SK-N-SH (cell line): ENCODE measurements around the gene CAMK2B. TPM values are rescaled to one million over a fixed set of nuclear protein-coding genes. Genes with fewer than 3 reads are reported as not detected.

Experiments used
- CTCF ChIA-PET: fragments of 300-600, 350-600 bp; formaldehyde crosslinking; extraction: SDS; loops from one replicate; lab custom pipeline; 2021; lab: Yijun Ruan, JAX
- POLR2A ChIA-PET: fragments of 350-600 bp; sonication (Branson Sonifier 250); formaldehyde crosslinking; extraction: SDS; loops from one replicate; lab custom pipeline; 2020; ENCODE audit warnings: antibody characterized with exemption, inconsistent platforms; lab: Yijun Ruan, JAX
- DNase-seq: peaks from one replicate; pipeline ENCODE4 v3.0.0; 2012
- H2AFZ ChIP-seq: fragments of 200-600 bp; sonication (generic); 2 replicates; pipeline ENCODE4 v1.8.1; 2016; ENCODE audit warnings: antibody characterized with exemption, mild to moderate bottlenecking, low read depth
- H3F3A ChIP-seq: fragments of 200-600 bp; sonication (generic); replicated peaks from 2 replicates; pipeline ENCODE3; 2016; ENCODE audit warnings: antibody characterized with exemption, mild to moderate bottlenecking; ENCODE audit not compliant: insufficient read depth
- H3K27ac ChIP-seq, 2 experiments: fragments of 200-500 bp in 1 of 2; fragments of 200-600 bp in 1 of 2; sonication (Bioruptor generic) in 1 of 2; sonication (generic), shearing (Covaris generic) in 1 of 2; 2 replicates each; pipeline versions ENCODE4 v1.5.1 to v1.6.1; 2014 to 2016; ENCODE audit warnings: low read depth in 2 of 2, inconsistent platforms in 1 of 2, low read length in 1 of 2, mild to moderate bottlenecking in 1 of 2, mixed read lengths in 1 of 2
- H3K27me3 ChIP-seq: fragments of 200-600 bp; sonication (generic), shearing (Covaris generic); 2 replicates; pipeline ENCODE4 v1.6.1; 2016; ENCODE audit warnings: mixed run types; ENCODE audit not compliant: insufficient read depth
- H3K36me3 ChIP-seq, 2 experiments: fragments of 200-500 bp in 1 of 2; fragments of 200-600 bp in 1 of 2; sonication (Bioruptor generic) in 1 of 2; sonication (generic) in 1 of 2; replicated peaks in 1 of 2; 2 replicates each; pipeline versions ENCODE3 to v1.5.1; 2014 to 2016; ENCODE audit warnings: low read length in 1 of 2, mild to moderate bottlenecking in 1 of 2; ENCODE audit not compliant: insufficient read depth in 2 of 2, control insufficient read depth in 1 of 2
- H3K4me1 ChIP-seq, 2 experiments: fragments of 200-500 bp in 1 of 2; fragments of 200-600 bp in 1 of 2; sonication (Bioruptor generic) in 1 of 2; sonication (generic), shearing (Covaris generic) in 1 of 2; 2 replicates each; pipeline versions ENCODE4 v1.5.1 to v1.6.1; 2014 to 2016; ENCODE audit warnings: low read depth in 1 of 2, low read length in 1 of 2, mixed run types in 1 of 2; ENCODE audit not compliant: insufficient read depth in 2 of 2, control insufficient read depth in 1 of 2
- H3K4me2 ChIP-seq: fragments of 200-600 bp; sonication (generic), shearing (Covaris generic); 2 replicates; pipeline ENCODE4 v1.6.1; 2017; ENCODE audit warnings: mixed run types
- H3K4me3 ChIP-seq, 2 experiments: fragments of 200-500 bp in 1 of 2; fragments of 200-600 bp in 1 of 2; sonication (Bioruptor generic) in 1 of 2; sonication (generic), shearing (Covaris generic) in 1 of 2; 2 replicates each; pipeline versions ENCODE4 v1.5.1 to v1.8.1; 2014 to 2016; ENCODE audit warnings: low read depth in 2 of 2, inconsistent platforms in 1 of 2, low read length in 1 of 2, mild to moderate bottlenecking in 1 of 2, mixed read lengths in 1 of 2, moderate library complexity in 1 of 2
- H3K79me2 ChIP-seq: fragments of 200-600 bp; sonication (generic); 2 replicates; pipeline ENCODE4 v1.8.1; 2017; ENCODE audit warnings: mild to moderate bottlenecking; ENCODE audit not compliant: insufficient read depth
- H3K9ac ChIP-seq: fragments of 200-600 bp; sonication (generic); 2 replicates; pipeline ENCODE4 v1.6.1; 2017; ENCODE audit warnings: mixed run types
- H3K9me2 ChIP-seq: fragments of 200-600 bp; sonication (generic); 2 replicates; pipeline ENCODE4 v1.6.1; 2017; ENCODE audit warnings: mixed run types
- H3K9me3 ChIP-seq: fragments of 200-600 bp; sonication (generic); 2 replicates; pipeline ENCODE4 v1.6.1; 2017; ENCODE audit warnings: mixed run types, mild to moderate bottlenecking, moderate library complexity
- H4K20me1 ChIP-seq: fragments of 200-600 bp; sonication (generic); 2 replicates; pipeline ENCODE4 v1.6.1; 2017; ENCODE audit warnings: mild to moderate bottlenecking, mixed run types; ENCODE audit not compliant: insufficient read depth
- CHD2 ChIP-seq: fragments of 150-350 bp; IDR thresholded peaks from 2 replicates; pipeline ENCODE4 v1.6.1; 2018; ENCODE audit warnings: low read length; ENCODE audit not compliant: partially characterized antibody
- EZH2phosphoT487 ChIP-seq: fragments of 200-600 bp; sonication (generic); IDR thresholded peaks from 2 replicates; pipeline ENCODE4 v1.6.1; 2017; ENCODE audit warnings: low read depth, mixed run types, mild to moderate bottlenecking, antibody characterized with exemption, moderate library complexity, borderline replicate concordance
- FOSL2 ChIP-seq: IDR thresholded peaks from 2 replicates; pipeline ENCODE4 v1.4.0; 2012; ENCODE audit warnings: low read depth, mild to moderate bottlenecking, moderate library complexity, borderline replicate concordance
- FOXM1 ChIP-seq: IDR thresholded peaks from 2 replicates; pipeline ENCODE4 v1.4.0; 2012; ENCODE audit warnings: low read depth, mild to moderate bottlenecking
- GABPA ChIP-seq: IDR thresholded peaks from 2 replicates; pipeline ENCODE4 v1.4.0; 2012; ENCODE audit warnings: low read depth, mild to moderate bottlenecking
- JUND ChIP-seq: IDR thresholded peaks from 2 replicates; pipeline ENCODE4 v1.4.0; 2012
- RAD21 ChIP-seq: IDR thresholded peaks from 2 replicates; pipeline ENCODE4 v1.6.1; 2012; ENCODE audit warnings: mild to moderate bottlenecking, low read length
- RCOR1 ChIP-seq: fragments of 150-350 bp; IDR thresholded peaks from 2 replicates; pipeline ENCODE4 v1.6.1; 2017; ENCODE audit warnings: antibody characterized with exemption, low read length
- TAF1 ChIP-seq: IDR thresholded peaks from 2 replicates; pipeline ENCODE4 v1.6.1; 2012; ENCODE audit warnings: low read depth, mild to moderate bottlenecking, low read length, moderate library complexity, borderline replicate concordance
- TCF12 ChIP-seq: IDR thresholded peaks from 2 replicates; pipeline ENCODE4 v1.4.0; 2012
- YY1 ChIP-seq: IDR thresholded peaks from 2 replicates; pipeline ENCODE4 v1.4.0; 2012; ENCODE audit warnings: low read depth, mild to moderate bottlenecking
- WGBS: methylation state at CpG from one replicate; pipeline ENCODE4 v1.1.6; 2017; ENCODE audit warnings: low lambda C conversion rate; 5-methylcytosine and 5-hydroxymethylcytosine counted together
- polyA plus RNA-seq, 3 experiments: library from polyadenylated mRNA; depleted of rRNA; stranded (reverse); fragments of >200 nt; gene quantifications; 2 replicates each; pipeline ENCODE4 v1.2.3, GENCODE V29; 2012
- TF ChIP-seq, protein P1 (sequence below): IDR thresholded peaks from 2 replicates; pipeline ENCODE4; 2012
- TF ChIP-seq, protein P2 (sequence below): fragments of 150-350 bp; IDR thresholded peaks from 2 replicates; pipeline ENCODE4 v1.6.1; 2016; ENCODE audit warnings: mild to moderate bottlenecking, low read depth, low read length
- TF ChIP-seq, protein P3 (sequence below): fragments of 200-600 bp; sonication (generic); IDR thresholded peaks from 2 replicates; pipeline ENCODE4 v1.6.1; 2017; ENCODE audit warnings: antibody characterized with exemption, mild to moderate bottlenecking, moderate library complexity
- TF ChIP-seq, protein P4 (sequence below): IDR thresholded peaks from 2 replicates; pipeline ENCODE4 v1.4.0; 2012; ENCODE audit warnings: low read depth
- TF ChIP-seq, protein P5 (sequence below): IDR thresholded peaks from 2 replicates; pipeline ENCODE4 v1.4.0; 2012; ENCODE audit warnings: low read depth, borderline replicate concordance

The CAMK2B gene
- polyA plus RNA-seq, 1 of the 3 experiments (the other 2 are of a cell fraction) = 0.20 TPM

DNA sequence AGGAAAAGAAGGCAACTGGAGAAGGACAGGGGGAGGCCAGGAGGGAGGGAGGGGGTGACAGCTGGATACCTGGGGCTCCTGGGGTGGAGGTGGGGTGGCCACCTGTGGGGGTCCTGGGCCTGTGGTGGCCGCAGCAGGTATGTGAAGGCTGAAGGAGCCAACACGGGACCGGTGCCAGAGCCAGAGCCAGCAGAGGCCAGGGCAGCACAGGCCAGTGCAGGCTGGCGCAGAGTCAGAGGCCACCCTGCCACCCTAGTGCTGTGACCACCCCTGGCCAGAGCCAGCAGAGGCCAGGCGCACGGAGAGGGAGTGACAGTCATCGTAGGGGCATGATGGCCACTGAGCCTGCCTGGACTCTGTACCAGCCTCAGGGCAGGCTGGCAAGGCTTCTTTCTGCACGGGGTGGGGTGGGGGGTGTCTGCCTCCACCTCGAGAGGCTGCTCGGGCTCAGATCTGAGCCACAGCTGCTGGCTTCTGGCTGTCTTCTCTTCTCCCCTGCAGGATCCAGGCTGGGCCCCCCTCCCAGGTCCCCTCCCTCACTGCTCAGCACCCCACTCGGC lies 95.8 kb downstream of the CAMK2B start:
- H3K4me3 ChIP-seq = no peak overlapping the region
- ChIA-PET POLR2A (no interaction called here), CTCF (interaction anchor here (1.7 to 2.8 kb wide), 3 partner anchors 11 to 17 kb away, joined by 3 to 19 read pairs (median 9); no protein-coding TSS in a partner anchor)
- no peak overlapping the region for H3K9ac ChIP-seq
- no peaks in the 10 kb centered on the region for H3K79me2 ChIP-seq
- no peak overlapping the region for H3K27ac ChIP-seq
- H2AFZ ChIP-seq = no peak overlapping the region
- WGBS = 60% methylated on average over 6 of the region's 11 CpGs
- peaks cover 0 to 20% of the 10 kb centered on the region in 2 experiments; a peak in 1 of 4 replicates for H3K4me1 ChIP-seq
- no peak for DNase-seq
- H3K4me2 ChIP-seq = no peak overlapping the region
- H4K20me1 ChIP-seq = no peaks in the 10 kb centered on the region
- H3F3A ChIP-seq = no peaks in the 10 kb centered on the region
- H3K9me3 ChIP-seq = no peaks in the 10 kb centered on the region
- no peaks in the 10 kb centered on the region for H3K27me3 ChIP-seq
- TF ChIP-seq FOSL2 = no peak
- TF ChIP-seq, protein P1, sequence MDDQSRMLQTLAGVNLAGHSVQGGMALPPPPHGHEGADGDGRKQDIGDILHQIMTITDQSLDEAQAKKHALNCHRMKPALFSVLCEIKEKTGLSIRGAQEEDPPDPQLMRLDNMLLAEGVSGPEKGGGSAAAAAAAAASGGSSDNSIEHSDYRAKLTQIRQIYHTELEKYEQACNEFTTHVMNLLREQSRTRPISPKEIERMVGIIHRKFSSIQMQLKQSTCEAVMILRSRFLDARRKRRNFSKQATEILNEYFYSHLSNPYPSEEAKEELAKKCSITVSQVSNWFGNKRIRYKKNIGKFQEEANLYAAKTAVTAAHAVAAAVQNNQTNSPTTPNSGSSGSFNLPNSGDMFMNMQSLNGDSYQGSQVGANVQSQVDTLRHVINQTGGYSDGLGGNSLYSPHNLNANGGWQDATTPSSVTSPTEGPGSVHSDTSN = no peak
- no peak for TF ChIP-seq EZH2phosphoT487
- TF ChIP-seq, protein P2, sequence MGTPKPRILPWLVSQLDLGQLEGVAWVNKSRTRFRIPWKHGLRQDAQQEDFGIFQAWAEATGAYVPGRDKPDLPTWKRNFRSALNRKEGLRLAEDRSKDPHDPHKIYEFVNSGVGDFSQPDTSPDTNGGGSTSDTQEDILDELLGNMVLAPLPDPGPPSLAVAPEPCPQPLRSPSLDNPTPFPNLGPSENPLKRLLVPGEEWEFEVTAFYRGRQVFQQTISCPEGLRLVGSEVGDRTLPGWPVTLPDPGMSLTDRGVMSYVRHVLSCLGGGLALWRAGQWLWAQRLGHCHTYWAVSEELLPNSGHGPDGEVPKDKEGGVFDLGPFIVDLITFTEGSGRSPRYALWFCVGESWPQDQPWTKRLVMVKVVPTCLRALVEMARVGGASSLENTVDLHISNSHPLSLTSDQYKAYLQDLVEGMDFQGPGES = no peak
- no peak for TF ChIP-seq YY1
- TF ChIP-seq, protein P3, sequence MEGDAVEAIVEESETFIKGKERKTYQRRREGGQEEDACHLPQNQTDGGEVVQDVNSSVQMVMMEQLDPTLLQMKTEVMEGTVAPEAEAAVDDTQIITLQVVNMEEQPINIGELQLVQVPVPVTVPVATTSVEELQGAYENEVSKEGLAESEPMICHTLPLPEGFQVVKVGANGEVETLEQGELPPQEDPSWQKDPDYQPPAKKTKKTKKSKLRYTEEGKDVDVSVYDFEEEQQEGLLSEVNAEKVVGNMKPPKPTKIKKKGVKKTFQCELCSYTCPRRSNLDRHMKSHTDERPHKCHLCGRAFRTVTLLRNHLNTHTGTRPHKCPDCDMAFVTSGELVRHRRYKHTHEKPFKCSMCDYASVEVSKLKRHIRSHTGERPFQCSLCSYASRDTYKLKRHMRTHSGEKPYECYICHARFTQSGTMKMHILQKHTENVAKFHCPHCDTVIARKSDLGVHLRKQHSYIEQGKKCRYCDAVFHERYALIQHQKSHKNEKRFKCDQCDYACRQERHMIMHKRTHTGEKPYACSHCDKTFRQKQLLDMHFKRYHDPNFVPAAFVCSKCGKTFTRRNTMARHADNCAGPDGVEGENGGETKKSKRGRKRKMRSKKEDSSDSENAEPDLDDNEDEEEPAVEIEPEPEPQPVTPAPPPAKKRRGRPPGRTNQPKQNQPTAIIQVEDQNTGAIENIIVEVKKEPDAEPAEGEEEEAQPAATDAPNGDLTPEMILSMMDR = no peak
- no peak for TF ChIP-seq GABPA
- TF ChIP-seq RAD21 = no peak
- TF ChIP-seq, protein P4, sequence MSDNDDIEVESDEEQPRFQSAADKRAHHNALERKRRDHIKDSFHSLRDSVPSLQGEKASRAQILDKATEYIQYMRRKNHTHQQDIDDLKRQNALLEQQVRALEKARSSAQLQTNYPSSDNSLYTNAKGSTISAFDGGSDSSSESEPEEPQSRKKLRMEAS = no peak
- TF ChIP-seq JUND = no peak
- no peak for TF ChIP-seq TAF1
- no peak for TF ChIP-seq FOXM1
- no peak for TF ChIP-seq CHD2
- TF ChIP-seq RCOR1 = no peak
- no peak for TF ChIP-seq TCF12
- TF ChIP-seq, protein P5, sequence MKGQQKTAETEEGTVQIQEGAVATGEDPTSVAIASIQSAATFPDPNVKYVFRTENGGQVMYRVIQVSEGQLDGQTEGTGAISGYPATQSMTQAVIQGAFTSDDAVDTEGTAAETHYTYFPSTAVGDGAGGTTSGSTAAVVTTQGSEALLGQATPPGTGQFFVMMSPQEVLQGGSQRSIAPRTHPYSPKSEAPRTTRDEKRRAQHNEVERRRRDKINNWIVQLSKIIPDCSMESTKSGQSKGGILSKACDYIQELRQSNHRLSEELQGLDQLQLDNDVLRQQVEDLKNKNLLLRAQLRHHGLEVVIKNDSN = no peak
- H3K36me3 ChIP-seq = no peaks in the 10 kb centered on the region
- no peaks in the 10 kb centered on the region for H3K9me2 ChIP-seq
